Right kidney (tissue), 1 donor: Measurements from ENCODE around the gene GATA5.

Experiments
- DNase-seq: peaks from one replicate; pipeline ENCODE4 v3.0.0-alpha.2; 2016

Gene GATA5

DNA sequence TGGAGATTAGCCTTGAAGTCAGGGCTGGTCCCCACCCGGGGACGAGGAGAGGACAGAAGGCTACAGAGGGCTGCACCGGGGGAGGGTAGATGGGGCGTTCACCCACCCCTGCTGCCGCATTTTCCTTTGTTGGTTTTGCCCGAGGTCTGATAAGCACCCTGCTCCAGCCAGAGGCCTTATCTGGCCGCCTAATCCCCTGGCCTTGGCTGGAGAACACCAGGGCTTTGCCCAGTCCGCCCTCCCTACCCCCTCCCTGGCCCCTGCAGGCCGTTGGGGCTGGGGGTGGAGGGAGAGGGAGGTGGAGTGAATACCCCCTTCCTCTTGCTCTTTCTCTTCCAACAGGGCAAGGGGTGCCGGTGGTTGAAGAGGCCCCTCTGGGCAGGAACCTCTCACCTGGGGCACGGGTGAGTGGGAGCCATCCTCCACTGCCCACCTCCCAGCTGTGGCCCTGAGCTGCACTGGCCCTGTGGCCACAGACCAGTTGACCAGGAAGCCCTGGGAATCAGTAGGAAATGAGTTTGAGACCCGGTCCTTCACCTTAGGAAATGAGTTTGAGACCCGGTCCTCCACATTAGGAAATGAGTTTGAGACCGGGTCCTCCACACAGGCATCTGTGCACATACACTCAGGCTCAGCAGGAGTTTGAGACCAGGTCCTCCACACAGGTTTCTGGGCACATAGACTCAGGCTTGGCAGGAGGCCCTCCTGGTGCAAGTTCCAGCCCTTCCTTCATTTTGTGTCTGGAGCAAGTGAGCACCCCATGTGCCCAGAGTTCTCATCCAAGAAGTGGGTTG, 12.0 kb upstream of the GATA5 start:
- DNase-seq = no peak

DNA sequence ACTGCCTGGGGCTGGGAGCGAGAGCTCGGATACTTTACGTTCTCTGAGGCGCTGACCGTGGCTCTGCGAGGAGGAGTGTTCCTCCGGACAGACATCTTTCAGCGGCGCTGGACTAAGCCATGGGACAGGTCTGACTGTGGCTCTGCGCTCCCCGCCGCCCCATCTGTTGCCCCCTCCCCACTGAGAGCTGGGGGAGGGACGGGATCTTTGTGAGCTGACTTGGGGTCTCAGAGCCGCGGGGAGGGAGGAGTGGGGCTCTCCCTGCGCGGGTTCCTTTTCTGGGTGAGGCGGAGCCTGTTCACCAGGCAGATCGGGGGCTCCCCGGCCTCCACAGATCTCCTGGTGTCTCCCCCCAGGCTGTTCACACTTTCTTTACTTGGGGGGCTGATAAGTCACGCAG, 11.3 kb upstream of the GATA5 start:
- DNase-seq = no peak

DNA sequence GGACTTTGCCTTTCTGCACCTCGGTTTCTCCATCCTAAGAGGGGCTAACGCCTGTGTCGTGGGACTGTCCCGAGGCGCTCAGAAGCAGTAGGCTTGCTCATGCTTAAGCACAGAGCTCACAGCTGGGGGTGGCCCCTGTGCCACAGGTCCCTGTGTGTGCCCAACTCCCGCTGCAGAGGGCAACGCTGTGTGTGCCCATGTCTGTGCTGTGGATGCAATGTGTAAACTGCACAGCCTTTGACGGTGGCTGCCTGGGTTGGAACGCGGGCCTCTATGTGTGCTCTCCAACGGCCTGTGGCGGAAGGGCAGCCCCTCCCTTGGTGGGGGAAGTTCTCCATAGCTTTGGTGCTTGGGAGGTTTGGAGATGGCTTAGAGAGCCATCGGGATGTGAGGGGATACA, 10.7 kb upstream of the GATA5 start:
- no peak for DNase-seq

DNA sequence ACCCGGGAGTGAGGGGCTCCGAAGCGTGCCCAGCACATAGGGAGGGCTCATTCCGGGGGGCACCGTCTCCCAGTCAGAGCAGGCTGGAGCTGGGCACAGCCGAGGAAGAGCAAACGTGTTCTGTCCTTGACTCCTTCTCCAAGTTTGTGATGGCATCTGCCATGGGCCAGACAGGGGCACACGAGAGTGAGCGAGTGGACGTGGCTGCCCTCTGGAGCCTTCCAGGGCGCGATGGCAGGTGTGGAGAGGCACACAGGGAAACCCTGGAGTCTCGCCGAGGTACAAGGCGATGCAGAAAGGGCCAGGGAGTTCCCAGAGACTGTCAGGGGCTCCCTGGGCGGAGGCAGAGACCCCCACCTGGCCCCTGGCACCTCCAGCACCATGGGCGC, 9.9 kb upstream of the GATA5 start:
- DNase-seq = no peak

DNA sequence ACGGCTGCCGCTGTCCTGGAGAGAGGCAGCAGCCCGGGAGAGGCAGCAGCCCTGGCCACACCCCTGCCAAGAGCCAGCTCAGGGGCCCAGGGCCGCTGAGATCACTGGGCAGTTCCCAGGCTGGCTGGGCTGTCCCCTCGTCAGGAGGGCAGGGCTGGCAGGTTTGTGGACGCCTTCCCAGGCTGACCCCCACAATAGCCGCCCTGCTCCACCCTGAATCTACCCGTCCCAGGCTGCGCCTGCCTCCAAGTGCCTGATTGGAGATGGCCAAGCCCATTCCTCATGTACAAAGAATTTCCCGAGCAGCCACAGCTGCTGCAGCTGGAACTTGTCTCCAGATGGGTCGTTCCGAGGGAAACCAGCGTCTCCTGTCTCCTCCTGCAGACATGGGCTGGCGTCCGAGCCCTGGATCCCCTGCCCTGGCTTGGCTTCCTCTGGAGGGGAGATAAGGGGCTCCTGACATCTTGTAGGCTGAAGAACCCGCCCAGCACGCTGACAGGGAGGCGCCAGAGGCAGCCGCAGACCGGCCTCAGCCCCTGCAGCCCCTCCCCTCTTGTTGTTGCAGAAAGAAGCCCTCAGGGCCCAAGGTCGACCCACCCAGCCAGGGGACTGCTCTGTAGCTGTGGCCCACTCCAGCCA, 9.4 kb upstream of the GATA5 start:
- DNase-seq = peak; percentile 78

DNA sequence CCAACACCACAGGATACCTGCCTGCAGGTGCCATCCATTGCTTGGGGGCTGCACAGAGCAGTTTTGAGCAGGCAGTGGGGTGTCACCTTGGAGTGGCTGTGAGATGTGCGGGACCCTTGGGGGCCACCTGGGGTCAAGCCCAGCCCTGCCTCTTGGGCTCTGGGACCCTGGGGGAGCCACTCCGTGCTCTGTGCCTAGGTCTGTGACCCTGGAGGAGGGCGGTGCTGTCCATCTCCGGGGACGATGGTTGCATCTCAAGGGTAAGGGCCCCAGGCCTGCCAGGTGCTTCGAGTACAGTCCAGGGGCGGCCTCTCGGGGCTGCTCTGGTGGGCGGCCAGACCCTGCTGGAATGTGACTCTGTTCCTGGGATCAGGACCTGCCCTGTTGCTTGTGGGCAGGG, 8.7 kb upstream of the GATA5 start:
- DNase-seq = no peak

DNA sequence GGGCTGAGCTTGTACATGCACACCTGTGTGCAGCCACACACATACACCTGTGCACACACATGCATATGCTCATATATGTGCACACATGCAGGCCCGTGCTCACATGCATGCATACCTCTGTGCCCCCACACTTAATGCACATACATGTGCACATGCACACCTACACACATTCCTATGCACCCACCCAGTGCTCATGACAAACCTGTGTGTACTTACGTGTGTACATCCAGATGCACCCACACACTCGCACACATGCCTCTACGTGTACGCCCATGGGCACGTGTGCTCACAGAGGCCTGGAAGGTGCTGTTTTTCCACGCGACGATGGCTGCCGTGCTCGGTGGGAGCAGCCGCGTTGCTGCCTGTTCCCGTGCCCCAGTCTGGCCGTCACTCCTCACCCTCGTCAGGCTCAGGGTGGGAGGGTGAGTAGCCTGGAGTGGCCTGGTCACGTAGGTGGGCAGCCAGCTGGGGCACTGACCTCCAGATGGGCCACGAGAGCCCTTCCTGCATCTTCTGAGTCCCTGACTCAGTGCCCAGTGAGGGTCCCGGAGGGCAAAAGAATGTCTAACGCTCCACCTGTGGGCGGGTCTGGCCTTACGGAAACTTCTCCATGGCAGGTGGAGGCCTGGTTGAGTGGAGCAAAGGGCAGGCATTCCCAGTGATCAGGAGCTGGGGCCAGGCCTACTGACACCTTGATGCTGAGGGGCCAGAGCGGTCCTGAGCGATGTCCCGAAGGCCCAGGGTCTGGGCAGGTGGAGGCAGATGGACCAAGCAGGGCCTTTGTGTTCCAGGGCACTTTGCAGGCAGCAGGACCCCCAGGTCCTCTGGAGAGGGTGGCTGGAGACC, 8.0 kb upstream of the GATA5 start:
- no peak for DNase-seq

DNA sequence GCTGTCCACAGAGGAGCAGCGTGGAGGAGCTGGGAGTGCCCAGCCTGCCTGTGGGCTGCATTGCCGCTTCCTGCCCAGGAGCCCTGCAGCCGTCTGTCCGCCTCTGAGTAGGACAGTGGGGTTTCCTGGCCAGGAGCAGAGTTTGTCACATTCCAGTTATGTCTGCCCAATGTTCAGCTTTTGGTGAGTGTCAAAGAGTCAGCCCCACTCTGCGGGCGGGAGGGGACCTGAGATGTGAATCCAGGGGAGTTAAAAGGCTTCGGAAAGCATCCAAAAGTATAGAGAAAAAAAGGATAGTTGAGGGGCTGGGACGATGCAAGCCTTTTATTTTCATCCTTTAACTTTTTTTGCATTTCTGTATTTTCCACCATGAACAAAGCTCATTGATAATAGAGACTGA, 7.2 kb upstream of the GATA5 start:
- no peak for DNase-seq

DNA sequence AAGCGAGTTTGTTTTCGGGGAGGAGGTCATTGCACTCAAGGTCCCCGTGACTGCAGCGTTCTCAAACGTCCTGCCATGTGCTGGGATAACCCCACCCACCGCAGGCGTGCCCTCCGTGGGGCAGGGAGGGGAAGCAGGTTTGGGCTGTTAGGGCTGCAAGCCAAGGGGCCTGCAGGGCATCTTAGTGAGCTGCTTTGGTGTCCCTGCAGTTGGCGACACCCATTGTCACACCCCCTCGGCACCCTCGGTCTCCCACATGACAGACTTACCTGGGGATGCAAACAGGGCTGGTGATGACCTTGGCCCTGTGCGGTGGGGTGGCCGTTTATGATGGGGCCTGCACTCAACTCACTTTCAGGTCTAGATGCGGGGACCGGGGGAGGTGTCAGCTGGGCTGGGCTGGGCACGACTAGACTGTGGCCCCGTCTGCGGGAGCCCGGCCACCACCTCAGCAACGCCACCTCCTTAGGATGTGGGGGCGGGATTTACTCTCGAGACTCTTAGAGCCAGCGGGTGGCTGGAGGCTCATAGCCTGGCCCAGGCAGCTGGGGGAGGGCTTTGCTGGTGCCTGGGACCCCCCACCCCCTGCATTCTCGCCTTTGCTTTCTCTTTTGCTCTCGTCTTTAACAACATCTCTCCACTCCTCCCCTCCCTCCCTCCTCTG, 6.5 kb upstream of the GATA5 start:
- no peak for DNase-seq

DNA sequence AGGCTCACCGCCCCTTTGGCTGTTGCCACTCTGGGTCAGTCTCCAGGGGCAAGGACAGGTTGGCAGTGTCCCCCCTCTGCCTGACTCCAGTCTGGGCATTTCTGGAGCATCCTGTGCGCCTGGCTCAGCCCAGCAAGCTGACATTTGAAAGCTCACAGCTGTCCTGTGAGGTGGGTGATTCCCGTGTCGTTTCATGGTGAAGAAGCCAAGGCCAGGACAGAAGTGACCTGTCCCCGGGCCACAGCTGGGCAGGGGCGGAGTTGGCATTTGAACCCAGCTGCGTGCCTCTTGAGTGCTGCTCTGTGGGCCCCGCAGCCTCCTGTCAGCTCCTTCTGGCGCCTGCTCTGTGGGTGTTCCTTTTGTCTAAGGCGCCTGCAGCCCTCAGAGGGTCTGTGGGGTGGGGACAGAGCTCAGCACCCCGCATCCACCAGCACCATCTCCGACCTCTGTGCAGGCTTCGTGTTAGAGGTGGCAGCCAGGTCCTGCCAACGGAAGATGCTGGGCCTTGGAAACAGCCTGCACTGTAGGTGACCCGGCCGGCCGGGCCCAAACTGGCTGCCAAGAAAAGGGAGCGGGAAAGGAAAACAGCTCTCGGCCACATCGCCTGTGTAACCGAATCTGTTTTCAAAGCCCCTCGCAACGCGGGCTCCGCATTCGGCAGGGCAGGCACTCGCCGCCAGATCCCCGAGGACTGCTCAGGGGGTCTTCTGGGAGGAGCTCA, 5.8 kb upstream of the GATA5 start:
- DNase-seq = peak; percentile 71

DNA sequence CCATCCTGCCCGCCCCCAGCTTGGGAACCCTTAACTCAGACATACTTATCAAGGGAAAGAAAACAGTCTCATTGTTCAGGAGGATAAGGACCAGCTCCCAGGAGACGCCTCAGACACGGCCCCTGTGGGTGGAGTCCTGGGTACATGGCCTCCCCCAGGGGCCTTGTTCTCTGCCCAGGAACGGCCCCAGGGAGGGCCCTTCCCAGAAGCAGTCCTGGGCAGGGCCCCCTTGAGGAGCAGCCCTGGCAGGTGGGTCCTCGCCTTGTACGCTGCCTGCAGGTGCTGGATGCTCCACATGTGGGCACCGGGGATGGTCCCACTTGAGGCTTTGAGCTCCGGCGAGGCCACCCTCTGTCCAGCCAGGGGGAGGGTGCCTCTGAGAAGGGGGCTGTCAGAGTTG, 4.5 kb upstream of the GATA5 start:
- no peak for DNase-seq

DNA sequence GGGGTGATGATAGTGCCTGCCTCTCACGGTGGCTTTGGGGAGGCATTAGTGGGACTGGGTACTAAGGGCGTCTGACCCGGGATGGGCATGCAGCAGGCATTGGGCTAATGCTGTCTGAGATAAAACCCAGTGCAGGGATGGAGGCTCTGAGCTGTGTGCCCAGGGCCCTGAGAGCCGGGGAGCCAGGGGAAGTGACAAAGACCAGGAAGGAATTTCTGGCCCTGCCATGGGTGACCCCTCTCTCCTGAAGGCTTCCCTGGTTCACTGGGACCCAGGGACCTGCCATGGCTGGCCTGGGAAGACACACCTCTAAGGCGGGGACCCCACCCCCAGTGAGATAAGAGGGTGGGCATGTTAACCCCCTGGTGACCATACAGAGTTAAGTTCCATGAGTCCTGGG, 3.9 kb upstream of the GATA5 start:
- DNase-seq = no peak

DNA sequence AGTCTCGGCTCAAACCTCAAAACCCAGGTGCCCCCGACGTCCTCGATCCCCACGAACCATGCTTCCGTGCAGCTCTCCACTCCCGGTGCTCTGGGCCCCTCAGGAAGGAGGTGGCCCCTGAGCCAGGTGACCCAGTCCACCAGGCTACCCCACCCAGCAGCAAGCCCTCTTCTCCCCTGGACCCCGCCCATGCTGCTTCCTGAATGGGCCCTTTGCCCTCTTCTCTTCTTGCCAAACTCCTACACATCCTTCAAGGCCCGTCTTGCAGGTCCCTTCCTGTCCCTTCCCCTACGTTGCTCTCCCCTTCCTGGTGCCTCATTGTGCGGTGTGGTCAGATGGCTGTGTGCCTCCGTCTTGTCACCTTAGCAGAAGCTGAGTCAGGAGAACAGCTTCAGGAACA, 3.4 kb upstream of the GATA5 start:
- no peak for DNase-seq

DNA sequence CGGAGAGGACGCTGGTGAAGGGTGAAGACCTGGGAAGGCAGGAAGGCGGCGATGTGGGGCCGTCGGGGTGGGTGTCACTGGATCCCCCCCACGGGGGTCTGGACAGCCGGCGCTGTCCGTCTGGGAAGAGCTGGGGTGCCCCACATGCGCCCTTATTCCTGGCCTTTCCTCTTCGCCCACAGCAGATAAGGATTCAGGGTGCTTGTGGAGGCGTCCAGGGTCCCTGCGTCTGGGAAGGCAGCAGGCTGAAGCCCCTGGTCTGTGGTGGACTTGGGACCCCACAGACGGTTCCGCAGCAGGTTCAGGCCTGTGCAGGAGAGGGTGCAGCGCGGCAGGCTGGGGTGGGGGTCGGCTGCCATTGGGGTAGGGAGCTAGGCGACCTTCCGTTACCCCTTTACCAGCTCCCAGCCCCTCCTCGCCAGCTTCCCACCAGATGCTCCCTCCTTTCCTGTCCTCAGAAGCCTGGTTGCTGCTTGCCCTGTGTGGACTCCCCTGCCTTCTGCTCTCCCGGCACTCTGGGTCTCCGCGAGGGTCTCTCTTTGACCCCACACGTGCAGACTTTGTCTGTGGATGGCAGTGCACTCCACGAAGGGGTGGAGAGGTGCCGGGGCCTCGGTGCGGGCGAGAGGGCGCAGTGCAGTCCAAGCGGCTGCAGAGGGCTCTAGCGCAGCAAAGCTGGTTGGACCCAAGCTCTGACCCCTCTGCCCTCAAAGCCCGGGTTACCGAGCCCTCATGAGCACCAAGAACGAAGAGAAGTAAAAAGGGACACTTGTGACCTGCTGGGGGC, 2.1 kb upstream of the GATA5 start:
- DNase-seq = no peak

DNA sequence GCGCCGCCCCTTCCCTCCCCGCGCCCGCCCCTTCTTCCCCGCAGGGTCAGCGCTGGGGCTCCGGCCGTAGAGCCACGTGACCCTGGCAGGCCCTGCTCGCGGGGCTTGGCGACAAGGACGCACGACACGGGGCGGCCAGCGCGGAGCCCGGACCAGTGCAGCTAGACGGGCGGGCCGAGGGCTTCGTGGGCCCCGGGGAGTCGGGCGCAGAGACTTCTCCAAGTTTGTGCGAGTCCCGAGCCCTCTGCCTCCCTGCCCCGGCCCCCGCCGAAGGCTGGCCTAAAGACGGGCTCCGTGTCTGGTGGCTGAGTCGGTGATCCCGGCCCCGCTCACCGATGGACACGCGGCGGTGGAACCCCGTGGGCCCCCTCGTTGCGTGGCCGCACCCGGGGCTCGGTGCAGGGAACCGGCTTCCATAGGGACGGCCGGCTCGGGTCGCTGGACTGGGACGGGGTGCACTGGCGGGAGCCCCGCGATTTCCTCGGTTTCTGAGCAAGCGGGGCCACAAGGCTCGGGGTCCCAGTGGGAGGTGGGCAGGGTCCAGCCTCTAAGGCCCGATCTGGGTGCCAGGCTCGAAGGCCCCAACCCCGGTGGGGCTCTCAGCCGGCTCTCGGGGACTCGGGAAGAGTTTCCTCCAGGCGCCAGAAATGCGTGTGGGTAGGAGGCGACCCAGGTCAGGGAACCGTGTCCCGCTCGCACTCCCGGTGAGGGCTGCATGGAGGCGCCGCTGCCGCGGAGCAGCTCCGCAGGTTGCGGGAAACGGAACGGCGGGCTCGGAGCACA, 452 bp upstream of the GATA5 start:
- DNase-seq = peak; percentile 78

DNA sequence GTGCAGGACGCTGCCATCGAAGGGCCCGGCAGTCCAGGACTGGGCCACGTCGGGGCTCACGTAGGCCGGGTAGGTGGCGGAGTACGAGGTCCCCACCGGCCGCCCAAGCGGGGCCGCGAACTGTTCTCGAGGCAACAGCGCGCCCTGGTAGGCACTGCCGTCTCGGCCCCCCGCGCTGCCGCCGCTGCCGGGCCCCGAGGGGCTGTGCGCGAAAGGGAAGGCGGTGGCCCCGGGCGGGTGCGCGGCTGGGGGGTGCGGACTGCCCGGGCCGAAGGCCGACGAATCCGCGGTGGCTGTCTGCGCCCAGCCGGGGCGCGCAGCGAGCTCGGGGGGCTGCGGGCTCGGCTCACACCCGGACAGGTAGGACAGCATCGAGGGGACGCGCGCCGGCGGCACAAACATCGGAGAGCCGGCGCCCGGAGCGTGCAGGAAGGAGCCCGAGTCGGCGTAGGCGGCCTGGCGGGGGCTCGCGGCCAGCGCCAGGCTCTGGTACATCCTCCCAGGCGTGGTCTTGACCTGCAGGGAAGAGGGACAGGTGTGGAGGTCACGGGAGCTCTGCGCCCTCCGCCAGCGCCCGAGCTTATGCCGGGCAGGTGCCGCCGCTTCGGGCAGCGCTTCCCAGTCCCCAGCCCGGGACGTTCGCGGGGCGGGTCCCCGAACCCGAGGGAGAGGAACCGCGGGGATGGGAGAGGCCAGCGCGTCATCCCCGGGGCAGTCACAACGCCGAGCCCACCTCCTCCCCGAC, 596 bp downstream of the GATA5 start:
- peak; percentile 77 for DNase-seq

DNA sequence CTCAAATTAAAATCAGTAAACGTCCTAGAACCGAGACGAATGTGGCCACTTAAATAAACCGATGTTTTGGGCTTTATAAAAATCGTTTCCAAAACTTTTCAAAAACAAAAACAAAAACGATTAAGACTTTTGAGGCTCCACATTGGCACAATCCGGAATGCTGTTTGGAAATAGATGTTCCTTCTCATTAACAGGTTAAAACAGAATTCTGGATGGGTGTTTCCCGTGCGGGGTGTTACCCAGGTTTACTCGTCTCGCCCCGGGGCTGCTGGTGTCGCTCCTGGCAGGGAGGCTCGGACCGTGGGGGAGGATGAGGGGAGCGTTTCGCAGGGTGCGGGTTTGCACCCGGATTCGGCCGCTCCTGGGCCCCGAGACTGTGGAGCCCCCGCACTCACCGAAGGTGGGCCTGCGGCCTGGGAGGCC, 1.2 kb downstream of the GATA5 start:
- no peak for DNase-seq

DNA sequence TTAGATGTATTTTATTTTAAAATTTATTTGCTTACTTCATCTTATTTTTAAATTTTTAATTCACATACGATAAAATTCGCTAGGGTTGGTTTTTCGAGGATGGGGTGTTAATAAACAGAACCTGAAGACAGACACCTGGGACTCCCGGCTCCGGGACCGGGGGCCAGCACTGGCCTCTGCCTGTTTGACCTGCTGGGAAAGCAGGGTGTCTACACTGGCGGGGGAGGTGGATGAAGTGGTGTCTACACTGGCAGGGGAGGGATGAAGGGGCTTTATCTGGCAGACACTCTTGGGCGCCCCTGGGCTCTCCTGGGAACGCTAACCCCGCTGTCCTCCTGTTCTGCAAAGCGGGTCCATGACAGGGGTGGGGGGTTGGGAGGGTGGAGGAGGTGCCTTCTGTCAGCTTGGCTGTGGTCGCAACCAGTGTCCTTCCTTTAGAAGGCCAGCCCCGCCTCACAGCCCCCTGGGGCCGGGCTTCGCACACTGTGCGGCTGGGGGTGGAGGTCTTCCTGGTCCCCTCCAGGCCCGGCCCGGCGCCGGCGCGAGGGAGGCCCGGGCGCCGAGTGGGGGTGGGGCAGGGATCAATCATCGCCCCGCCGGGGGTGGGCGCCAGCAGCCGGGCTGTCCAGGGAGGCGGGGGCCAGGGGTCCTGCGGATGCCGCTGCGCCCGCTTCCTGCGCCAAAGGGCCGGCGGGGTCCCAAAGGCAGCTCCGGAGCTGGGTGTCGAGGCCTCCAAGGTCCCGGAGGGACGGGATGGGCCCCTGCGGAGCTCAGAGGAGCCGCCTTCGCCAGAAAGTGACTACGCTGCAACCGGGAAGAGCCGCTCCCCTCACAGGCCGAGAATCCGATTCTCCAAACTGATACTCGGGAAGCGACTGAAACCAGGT, 1.8 kb downstream of the GATA5 start:
- DNase-seq = no peak
